HL-60 (cell line): ENCODE measurements around the gene MEA1.

Experiments used
- POLR2AphosphoS5 ChIP-seq: IDR thresholded peaks from 2 replicates; pipeline ENCODE4 v1.6.1; 2012; ENCODE audit warnings: low read depth
- TF ChIP-seq, protein P1 (sequence below): IDR thresholded peaks from one replicate; pipeline ENCODE4 v1.5.1; 2011; ENCODE audit warnings: low read length, control low read depth, inconsistent platforms; ENCODE audit not compliant: insufficient read depth
- TF ChIP-seq, protein P2 (sequence below): IDR thresholded peaks from 2 replicates; pipeline ENCODE4 v1.6.1; 2012; ENCODE audit warnings: low read depth; ENCODE audit not compliant: insufficient replicate concordance

DNA sequence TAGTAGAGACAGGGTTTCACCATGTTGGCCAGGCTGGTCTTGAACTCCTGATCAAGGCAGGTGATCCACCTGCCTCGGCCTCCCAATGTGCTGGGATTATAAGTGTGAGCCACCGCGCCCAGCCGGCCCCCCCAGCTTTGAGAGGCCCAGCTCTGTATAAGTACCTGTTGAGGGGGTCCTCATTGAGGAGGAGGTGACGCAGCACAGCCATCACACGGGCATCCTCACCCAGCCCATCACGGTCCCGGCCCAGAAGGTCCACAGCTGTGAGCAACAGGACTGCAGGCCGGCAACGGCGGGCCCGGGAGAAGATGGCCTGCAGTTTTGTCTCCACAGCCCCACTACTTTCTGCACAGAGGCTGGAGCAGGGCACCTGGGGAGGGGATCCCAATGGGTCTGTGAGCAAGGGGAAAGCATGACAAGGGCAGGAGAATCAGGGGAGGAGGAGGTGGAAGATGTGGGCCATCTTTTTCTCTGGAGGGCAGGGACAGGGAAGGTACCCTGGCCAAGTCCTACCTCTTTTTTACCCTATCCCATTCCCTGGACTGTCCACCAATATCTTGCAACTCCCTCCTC is 45.5 kb downstream of the MEA1 start:
- no peak for TF ChIP-seq POLR2AphosphoS5
- TF ChIP-seq, protein P1, sequence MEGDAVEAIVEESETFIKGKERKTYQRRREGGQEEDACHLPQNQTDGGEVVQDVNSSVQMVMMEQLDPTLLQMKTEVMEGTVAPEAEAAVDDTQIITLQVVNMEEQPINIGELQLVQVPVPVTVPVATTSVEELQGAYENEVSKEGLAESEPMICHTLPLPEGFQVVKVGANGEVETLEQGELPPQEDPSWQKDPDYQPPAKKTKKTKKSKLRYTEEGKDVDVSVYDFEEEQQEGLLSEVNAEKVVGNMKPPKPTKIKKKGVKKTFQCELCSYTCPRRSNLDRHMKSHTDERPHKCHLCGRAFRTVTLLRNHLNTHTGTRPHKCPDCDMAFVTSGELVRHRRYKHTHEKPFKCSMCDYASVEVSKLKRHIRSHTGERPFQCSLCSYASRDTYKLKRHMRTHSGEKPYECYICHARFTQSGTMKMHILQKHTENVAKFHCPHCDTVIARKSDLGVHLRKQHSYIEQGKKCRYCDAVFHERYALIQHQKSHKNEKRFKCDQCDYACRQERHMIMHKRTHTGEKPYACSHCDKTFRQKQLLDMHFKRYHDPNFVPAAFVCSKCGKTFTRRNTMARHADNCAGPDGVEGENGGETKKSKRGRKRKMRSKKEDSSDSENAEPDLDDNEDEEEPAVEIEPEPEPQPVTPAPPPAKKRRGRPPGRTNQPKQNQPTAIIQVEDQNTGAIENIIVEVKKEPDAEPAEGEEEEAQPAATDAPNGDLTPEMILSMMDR = no peak
- TF ChIP-seq, protein P2, sequence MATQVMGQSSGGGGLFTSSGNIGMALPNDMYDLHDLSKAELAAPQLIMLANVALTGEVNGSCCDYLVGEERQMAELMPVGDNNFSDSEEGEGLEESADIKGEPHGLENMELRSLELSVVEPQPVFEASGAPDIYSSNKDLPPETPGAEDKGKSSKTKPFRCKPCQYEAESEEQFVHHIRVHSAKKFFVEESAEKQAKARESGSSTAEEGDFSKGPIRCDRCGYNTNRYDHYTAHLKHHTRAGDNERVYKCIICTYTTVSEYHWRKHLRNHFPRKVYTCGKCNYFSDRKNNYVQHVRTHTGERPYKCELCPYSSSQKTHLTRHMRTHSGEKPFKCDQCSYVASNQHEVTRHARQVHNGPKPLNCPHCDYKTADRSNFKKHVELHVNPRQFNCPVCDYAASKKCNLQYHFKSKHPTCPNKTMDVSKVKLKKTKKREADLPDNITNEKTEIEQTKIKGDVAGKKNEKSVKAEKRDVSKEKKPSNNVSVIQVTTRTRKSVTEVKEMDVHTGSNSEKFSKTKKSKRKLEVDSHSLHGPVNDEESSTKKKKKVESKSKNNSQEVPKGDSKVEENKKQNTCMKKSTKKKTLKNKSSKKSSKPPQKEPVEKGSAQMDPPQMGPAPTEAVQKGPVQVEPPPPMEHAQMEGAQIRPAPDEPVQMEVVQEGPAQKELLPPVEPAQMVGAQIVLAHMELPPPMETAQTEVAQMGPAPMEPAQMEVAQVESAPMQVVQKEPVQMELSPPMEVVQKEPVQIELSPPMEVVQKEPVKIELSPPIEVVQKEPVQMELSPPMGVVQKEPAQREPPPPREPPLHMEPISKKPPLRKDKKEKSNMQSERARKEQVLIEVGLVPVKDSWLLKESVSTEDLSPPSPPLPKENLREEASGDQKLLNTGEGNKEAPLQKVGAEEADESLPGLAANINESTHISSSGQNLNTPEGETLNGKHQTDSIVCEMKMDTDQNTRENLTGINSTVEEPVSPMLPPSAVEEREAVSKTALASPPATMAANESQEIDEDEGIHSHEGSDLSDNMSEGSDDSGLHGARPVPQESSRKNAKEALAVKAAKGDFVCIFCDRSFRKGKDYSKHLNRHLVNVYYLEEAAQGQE = no peak
